Adrenal gland (tissue), 5 donors: ENCODE data around the gene FBXO41.

Source experiments
- POLR2A ChIP-seq, 2 donors: fragments of 450-650 bp; IDR thresholded peaks; one replicate each; pipeline ENCODE4 v1.6.1; 2017; ENCODE audit warnings: antibody characterized with exemption in 2 of 2, mild to moderate bottlenecking in 2 of 2, moderate library complexity in 1 of 2
- TF ChIP-seq, protein P1 (sequence below), 6 experiments: fragments of 450-650 bp in 4 of 6; fragments of 200-600 bp in 2 of 6; sonication (generic) in 1 of 6; IDR thresholded peaks; 1 replicate in 5 of 6; 2 replicates in 1 of 6; pipeline versions ENCODE4 v1.5.1 to v1.8.0; 2016 to 2021; ENCODE audit warnings: antibody characterized with exemption in 6 of 6, mild to moderate bottlenecking in 2 of 6, moderate library complexity in 1 of 6
- donor health status: DM: no; HTN: no; CAD: no.

DNA sequence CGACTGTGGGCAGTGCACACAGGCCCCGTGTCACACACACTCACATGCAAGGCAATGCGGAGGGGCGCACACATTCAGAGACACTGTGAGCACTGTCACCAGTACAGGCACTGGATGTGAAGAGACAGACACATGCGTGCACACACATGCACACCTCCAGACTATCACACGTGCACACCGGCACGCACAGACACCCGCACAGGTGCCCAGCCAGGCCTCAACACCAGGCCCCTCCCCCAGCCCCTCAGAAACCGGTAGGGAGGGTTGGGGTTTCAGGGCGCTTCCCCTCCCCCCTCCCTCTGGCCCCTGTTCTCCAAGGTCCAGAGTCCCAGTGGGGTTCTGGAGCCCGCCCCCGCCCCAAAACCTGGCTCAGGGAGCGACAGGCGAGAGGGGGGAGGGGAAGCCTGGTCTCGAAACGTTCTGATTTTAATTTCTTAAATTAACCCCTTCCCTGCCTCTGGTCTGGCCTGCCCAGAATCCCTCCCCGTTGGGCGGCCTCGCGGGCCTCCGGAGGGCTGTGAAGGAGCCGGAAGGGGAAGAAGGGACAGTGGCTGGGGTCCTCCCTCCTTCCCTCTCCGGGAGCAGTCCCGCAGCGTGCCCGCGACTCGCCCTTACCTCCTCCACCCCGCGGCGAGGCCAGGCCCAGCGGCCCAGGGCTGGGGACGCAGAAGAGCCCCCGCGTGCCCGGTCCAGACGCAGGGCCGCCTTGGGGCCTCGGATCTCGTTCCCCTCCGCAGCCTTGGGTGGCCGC is 558 bp downstream of the FBXO41 start:
- TF ChIP-seq, protein P1, sequence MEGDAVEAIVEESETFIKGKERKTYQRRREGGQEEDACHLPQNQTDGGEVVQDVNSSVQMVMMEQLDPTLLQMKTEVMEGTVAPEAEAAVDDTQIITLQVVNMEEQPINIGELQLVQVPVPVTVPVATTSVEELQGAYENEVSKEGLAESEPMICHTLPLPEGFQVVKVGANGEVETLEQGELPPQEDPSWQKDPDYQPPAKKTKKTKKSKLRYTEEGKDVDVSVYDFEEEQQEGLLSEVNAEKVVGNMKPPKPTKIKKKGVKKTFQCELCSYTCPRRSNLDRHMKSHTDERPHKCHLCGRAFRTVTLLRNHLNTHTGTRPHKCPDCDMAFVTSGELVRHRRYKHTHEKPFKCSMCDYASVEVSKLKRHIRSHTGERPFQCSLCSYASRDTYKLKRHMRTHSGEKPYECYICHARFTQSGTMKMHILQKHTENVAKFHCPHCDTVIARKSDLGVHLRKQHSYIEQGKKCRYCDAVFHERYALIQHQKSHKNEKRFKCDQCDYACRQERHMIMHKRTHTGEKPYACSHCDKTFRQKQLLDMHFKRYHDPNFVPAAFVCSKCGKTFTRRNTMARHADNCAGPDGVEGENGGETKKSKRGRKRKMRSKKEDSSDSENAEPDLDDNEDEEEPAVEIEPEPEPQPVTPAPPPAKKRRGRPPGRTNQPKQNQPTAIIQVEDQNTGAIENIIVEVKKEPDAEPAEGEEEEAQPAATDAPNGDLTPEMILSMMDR (IDR thresholded peaks at IDR 0.05), result no peak
- no peak for TF ChIP-seq POLR2A (IDR thresholded peaks at IDR 0.05)
